Measurements from ENCODE around the gene BUD13.

The BUD13 gene

DNA sequence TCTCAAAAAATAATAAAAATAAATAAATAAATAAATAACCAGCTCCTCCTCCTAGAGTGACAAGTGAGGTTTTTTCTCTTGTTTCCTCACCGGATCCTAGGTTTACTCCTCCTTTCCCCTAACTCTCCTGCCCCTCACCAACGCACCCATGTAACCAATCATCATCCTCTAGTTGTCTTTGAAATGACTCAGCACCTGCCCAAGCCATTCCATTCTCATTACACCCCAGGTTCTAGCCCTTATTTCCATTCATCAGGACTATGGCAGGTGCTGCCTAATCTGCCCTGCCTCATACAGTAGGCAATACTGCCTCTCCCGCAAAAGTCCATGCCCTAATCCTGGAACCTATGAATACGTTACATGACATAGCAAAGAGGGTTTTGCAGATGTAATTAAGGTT lies 60.4 kb downstream of the BUD13 start:
- no peak for DNase-seq

DNA sequence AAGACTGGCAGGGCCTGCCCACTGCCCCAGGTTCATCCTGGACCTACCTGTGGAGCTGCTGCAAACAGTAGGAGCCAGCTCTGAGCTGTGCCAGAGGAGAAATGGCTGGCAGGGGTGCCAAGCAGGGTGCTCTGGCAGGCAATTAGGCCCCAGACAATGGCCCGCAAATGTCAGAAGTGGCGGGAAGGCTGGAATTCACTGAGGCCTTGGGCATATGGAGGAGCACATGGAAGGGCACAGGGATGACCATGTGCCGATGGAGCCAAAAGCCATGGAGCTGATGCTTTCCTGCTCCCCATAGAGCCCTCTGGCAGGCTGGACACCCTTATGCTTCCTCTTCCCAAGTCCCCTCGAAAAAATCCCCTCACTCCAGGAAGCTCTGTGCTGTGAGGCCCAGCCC lies 62.0 kb downstream of the BUD13 start:
- DNase-seq = no peak

DNA sequence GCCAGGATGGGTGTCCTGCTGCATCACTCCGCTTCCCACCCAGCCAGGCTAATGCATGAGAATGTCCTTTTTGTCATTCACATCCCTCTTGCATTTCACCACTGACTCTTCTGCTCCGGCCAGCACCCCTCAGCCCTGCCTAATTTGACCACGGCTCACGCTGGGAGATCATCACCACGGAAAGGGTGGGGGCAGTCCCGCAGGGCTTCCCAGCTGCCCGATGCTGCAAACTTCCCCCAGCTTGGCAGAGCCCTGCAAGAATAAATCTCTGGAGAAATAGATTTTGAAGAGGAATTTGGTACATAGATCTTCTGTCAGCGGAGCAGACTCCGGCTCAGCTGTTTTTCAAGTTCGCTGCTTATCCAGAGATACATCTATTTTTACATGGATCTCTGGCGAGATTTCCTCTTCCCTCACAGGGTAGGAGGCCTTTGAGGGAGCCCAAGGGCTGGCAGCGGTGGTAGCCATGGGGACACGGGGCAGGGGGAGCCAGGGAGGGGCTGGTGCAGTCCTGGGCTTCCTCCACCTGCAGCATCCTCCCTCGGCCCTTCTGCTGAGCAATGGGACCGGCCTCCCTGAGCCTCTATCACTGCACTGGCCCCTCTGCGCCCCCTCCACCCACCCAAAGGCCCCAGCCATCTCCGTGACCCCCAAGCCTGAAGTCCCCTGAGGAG lies 62.6 kb downstream of the BUD13 start:
- no peak for DNase-seq

DNA sequence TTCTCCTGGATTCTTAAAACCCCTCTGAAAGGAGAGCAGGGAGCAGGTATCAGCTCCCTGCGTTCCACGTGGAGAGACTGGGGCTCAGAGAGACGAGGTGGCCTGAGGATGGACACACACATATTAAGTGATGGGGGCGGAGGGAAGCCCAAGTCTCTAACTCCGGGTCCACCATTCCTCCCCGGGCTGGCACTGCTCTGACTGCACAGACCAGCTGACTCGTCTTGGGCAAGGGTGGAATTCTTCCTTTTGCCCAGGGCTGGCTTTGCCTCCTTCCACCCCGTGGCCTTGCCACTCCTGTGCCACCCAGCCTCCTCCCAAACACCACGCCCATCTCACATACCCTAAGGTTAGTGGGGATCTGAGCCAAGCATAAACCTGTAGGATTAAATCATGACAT lies 65.0 kb downstream of the BUD13 start:
- no peak for DNase-seq

DNA sequence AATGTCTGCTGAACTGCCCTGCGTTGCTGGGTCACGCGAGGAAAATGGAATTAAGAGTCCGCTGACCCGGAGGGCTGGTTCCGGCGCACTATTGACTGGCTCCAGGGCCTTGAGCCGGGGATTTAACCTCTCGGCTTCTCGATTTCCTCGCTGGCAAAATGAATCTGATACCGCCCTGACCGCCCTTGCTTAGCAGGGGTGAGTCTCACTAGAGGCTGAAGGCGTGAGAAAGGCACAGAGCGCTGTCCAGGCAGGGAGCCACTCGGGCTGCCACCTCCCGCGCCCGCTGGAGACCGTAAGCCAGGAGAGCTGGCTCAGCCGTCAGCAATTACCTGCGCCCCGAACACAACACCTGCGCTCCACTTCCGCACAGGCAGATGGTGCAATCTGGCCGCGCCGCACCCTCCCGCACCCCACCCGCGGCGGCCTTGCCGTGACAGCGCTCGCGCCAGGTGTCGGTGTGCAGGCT lies 65.6 kb downstream of the BUD13 start:
- no peak for DNase-seq

DNA sequence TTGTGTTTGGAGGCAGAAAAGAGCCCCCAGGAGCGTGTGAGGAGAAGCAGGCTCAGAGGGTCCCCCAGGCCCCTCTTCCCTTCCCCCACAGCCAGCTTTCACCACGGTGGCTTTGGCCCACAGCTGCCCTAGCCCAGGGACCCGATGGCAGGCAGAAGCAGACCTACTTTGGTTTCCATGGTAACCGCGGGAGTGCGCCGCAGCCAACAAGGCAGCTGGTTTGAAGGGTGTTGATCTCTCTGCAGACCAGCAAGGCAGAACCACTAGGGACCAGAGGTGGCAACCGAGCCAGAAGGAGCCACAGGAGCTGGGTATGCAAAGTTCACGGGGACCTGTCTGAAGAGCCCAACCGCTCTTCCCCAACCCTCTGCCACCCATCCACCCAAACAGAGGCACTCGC lies 69.4 kb downstream of the BUD13 start:
- DNase-seq = no peak

DNA sequence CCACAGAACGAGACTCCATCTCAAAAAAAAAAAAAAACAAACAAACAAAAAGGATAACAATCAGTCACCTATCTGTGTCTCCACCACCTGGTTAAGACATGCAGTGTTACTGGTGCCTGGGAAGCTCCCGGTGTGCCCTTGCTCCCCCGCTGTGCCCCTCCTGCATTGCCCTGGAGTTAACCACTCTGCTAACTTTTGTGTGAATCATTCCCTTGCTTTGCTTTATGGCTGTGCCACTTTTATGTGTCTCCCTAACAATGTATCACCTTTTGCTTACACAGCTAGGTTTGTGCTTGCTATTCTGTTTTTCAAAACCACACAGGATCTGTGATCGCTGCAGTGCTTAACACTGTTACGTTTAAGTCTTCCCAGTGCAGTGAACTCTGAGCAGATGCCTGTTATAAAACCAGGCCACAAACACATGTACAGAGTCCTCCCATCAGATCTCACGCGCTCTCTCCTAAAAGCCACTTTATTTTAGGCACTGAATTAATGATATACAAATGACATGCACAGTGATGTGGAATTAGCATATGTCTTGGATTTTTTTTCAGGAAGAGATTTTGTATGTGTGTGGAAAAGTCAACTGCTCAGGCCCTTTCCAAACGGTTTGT lies 69.9 kb downstream of the BUD13 start:
- no peak for DNase-seq

DNA sequence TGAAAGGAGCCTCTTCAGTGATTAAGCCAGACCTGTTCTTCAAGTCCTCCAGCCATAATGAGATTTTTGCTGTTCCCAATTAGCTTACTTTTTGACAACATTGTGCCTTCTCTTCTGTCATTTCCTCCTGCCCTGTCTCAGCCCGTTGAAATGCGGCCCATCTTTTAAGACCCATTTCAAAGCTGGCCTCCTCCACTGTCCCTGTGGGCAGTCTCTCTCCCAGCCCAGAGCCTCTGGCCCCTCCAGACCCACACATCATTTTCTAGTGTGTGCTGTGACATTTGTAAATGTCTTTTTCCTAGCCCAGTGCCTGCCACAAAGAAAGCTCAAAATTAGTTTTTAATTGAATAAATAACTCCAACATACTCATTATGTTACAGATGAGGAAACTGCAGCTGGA lies 70.9 kb downstream of the BUD13 start:
- no peak for DNase-seq

DNA sequence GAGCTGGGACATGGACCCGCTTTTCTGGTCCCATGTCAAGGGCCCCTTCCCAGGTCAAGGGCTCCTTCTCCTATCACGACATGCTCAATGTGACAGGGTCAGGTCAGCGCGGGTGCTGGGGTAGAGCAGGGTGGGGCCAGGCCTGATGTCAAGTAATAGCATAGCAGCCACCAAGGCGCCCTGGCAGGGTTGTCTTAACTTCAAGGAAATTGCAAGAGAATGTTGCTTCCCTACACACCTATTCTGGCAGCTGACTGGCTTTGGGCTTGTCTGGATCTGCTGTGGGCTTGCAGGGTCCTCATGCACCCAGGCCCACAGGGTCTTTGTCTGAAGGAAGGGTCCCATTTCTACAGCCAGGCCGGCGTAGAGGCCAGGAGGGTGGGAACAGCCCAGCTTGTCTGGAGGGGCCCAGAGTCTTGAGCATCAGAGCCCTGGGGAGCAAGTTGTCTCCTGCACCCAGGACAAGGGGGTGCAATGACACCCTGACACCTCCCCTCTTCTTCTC lies 71.4 kb downstream of the BUD13 start:
- no peak for DNase-seq

DNA sequence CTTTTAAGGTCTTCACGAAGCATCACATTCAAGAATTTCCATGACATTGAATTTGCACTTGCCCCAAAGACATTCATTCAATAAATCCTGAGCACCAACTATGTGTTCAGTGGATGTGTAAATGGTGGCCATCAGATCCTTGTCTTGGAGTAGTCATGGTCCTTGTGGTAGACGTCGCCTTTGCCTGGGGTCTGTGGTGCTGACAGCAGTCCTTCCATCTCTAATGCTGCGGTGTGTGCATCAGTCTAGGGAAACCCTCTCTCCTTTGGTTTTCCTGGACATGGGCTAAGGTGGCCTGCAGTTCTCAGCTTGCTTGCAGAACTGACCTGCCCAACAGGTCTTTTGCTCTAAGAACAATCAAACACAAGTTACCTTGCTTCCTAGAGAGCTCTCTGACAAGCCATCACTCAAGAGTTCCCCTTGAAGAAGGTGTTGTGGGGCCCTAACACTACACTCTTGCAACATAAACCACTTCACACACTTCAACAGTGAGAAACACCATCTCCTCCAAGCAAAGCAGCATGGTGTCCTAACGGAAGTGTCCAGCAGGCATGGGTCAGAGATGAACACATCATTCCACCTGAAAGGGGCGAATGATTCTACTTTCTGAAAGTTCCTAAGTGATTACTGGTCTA lies 72.1 kb downstream of the BUD13 start:
- no peak for DNase-seq

Measured in activated CD8-positive, alpha-beta memory T cell treated with anti-CD3 and anti-CD28 coated beads, Interleukin-2, amount 50 U/mL, for 4 hours (primary cell).